OCI-LY1 (cell line): ENCODE measurements around the gene CIDEC.

ENCODE experiments used
- H2AFZ ChIP-seq: fragments of 200-600 bp; sonication (generic), shearing (Covaris generic); 2 replicates; pipeline ENCODE4 v1.6.0; 2014; ENCODE audit warnings: antibody characterized with exemption, mild to moderate bottlenecking, low read length
- H3F3A ChIP-seq: fragments of 200-600 bp; sonication (generic), shearing (Covaris generic); 2 replicates; pipeline ENCODE4 v1.6.0; 2014; ENCODE audit warnings: mild to moderate bottlenecking, antibody characterized with exemption, low read length, moderate library complexity; ENCODE audit not compliant: insufficient read depth
- H3K27ac ChIP-seq: fragments of 200-600 bp; sonication (generic); 2 replicates; pipeline ENCODE4 v1.5.1; 2014; ENCODE audit warnings: low read length, mixed run types, mild to moderate bottlenecking, low read depth; ENCODE audit not compliant: poor library complexity, severe bottlenecking
- H3K27me3 ChIP-seq: fragments of 200-600 bp; sonication (generic); 2 replicates; pipeline ENCODE4 v1.6.0; 2014; ENCODE audit warnings: antibody characterized with exemption, mild to moderate bottlenecking, low read length, moderate library complexity; ENCODE audit not compliant: insufficient read depth
- H3K36me3 ChIP-seq: fragments of 200-600 bp; sonication (generic); 2 replicates; pipeline ENCODE4 v1.6.1; 2014; ENCODE audit warnings: mild to moderate bottlenecking, antibody characterized with exemption, low read length, moderate library complexity, mixed read lengths; ENCODE audit not compliant: insufficient read depth
- H3K4me1 ChIP-seq: fragments of 200-600 bp; sonication (generic); 2 replicates; pipeline ENCODE4 v1.5.1; 2014; ENCODE audit warnings: mild to moderate bottlenecking, low read length, moderate library complexity; ENCODE audit not compliant: insufficient read depth, severe bottlenecking
- H3K4me2 ChIP-seq: fragments of 200-600 bp; sonication (generic), shearing (Covaris generic); 2 replicates; pipeline ENCODE4 v1.6.1; 2014; ENCODE audit warnings: low read length
- H3K4me3 ChIP-seq: fragments of 200-600 bp; sonication (generic); 2 replicates; pipeline ENCODE4 v1.5.1; 2014; ENCODE audit warnings: low read length, low read depth, mild to moderate bottlenecking, mixed read lengths; ENCODE audit not compliant: poor library complexity, severe bottlenecking
- H3K79me2 ChIP-seq: fragments of 200-600 bp; shearing (Covaris generic); 2 replicates; pipeline ENCODE4 v1.6.1; 2016; ENCODE audit warnings: mixed run types, low read length, mixed read lengths; ENCODE audit not compliant: insufficient read depth
- H3K9ac ChIP-seq: fragments of 200-600 bp; sonication (generic), shearing (Covaris generic); 2 replicates; pipeline ENCODE4 v1.6.1; 2014; ENCODE audit warnings: mild to moderate bottlenecking, low read length, mixed read lengths
- H3K9me2 ChIP-seq: fragments of 200-600 bp; sonication (generic), shearing (Covaris generic); 2 replicates; pipeline ENCODE4 v1.6.1; 2014; ENCODE audit warnings: low read depth, mild to moderate bottlenecking, low read length, mixed read lengths
- H3K9me3 ChIP-seq: fragments of 200-600 bp; shearing (Covaris generic); 2 replicates; pipeline ENCODE4 v1.6.1; 2014; ENCODE audit warnings: low read length, mixed read lengths
- H4K20me1 ChIP-seq: fragments of 200-600 bp; sonication (generic), shearing (Covaris generic); 2 replicates; pipeline ENCODE4 v1.6.0; 2016; ENCODE audit warnings: mild to moderate bottlenecking, low read length; ENCODE audit not compliant: insufficient read depth
- EZH2 ChIP-seq: fragments of 200-600 bp; sonication (generic), shearing (Covaris generic); IDR thresholded peaks from 2 replicates; pipeline ENCODE4 v1.8.0; 2017; ENCODE audit warnings: borderline replicate concordance, mixed run types, mild to moderate bottlenecking, antibody characterized with exemption, low read length, moderate library complexity, mixed read lengths
- TF ChIP-seq, protein P1 (sequence below): fragments of 200-600 bp; sonication (generic), shearing (Covaris generic); IDR thresholded peaks from 2 replicates; pipeline ENCODE4 v1.5.1; 2017; ENCODE audit warnings: mild to moderate bottlenecking, antibody characterized with exemption, low read length, moderate library complexity, mixed read lengths

The CIDEC gene

DNA sequence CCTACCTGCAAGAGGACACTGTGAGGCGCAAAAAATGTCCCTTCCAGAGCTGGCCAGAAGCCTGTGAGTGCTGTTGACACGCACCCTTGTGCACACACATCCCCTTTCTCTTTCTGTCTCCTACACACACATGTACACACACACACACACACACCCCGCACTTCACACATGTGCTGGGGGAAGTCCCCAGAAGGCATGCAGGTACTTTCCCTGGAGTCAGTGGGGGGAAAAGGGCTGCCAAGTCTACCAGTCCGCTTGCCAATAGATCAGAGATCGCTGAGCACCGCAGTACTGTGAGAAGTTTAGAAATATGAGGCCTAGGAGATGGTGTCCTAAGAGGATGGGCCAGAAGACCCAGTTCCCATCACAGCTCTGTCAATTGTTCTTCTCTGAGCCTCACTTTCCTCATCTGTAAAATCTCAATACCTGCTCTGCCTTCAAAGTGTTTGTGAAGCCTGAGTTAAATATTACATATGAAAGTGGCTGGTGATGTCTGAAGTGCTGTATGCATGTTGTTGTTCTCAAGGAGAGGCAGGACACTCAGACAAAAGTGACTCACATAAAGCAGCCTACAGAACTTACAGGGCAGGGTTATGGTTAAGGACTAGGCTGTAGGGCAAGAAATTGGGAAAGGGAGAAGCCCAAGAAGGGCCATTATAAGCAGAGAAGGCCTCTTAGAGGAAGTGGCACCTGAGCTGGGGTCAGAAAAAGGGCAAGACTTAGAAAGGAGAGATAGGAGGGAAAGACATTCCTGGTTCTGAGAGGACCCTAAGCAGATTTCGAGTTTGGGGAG is 29.4 kb upstream of the CIDEC start:
- H3K27ac ChIP-seq, result no peak overlapping the region
- H3K4me3 ChIP-seq, result no peak overlapping the region
- H3K9me3 ChIP-seq, result no peaks in the 10 kb centered on the region
- no peak overlapping the region for H3K4me2 ChIP-seq
- no peaks in the 10 kb centered on the region for H4K20me1 ChIP-seq
- TF ChIP-seq, protein P1, sequence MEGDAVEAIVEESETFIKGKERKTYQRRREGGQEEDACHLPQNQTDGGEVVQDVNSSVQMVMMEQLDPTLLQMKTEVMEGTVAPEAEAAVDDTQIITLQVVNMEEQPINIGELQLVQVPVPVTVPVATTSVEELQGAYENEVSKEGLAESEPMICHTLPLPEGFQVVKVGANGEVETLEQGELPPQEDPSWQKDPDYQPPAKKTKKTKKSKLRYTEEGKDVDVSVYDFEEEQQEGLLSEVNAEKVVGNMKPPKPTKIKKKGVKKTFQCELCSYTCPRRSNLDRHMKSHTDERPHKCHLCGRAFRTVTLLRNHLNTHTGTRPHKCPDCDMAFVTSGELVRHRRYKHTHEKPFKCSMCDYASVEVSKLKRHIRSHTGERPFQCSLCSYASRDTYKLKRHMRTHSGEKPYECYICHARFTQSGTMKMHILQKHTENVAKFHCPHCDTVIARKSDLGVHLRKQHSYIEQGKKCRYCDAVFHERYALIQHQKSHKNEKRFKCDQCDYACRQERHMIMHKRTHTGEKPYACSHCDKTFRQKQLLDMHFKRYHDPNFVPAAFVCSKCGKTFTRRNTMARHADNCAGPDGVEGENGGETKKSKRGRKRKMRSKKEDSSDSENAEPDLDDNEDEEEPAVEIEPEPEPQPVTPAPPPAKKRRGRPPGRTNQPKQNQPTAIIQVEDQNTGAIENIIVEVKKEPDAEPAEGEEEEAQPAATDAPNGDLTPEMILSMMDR, result no peak
- no peak for TF ChIP-seq EZH2
- no peak overlapping the region for H3K9ac ChIP-seq
- no peaks in the 10 kb centered on the region for H3K9me2 ChIP-seq
- H3K27me3 ChIP-seq, result 0 out of 2 replicates have a peak, but pooled peaks cover 4% of the 10 kb centered on the region
- H3K79me2 ChIP-seq, result no peaks in the 10 kb centered on the region
- no peaks in the 10 kb centered on the region for H3K36me3 ChIP-seq
- H2AFZ ChIP-seq, result no peak overlapping the region
- H3K4me1 ChIP-seq, result no peaks in the 10 kb centered on the region
- H3F3A ChIP-seq, result no peaks in the 10 kb centered on the region

DNA sequence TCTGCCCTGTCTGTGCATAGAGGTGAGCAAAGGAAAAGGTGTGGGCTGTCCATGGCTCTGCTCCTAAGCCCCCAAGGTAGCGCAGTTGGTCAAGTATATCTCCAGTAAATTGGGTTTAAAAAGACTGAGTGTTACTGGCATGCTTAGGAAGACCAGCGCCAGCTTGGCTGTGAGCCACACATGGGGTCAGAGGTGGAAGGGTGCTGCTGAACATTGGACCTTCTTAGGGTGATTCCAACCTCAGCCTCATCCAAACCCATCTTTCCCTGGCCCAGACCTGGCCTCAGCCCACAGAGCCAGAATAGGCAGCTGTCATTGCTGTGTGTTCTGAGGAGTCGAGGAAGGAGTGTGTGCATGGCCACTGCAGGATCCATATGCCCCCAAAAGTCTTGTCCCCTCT is 28.2 kb upstream of the CIDEC start:
- H4K20me1 ChIP-seq, result no peaks in the 10 kb centered on the region
- no peaks in the 10 kb centered on the region for H3F3A ChIP-seq
- H3K4me3 ChIP-seq, result no peak overlapping the region
- H2AFZ ChIP-seq, result no peak overlapping the region
- H3K79me2 ChIP-seq, result no peaks in the 10 kb centered on the region
- H3K9ac ChIP-seq, result no peak overlapping the region
- H3K36me3 ChIP-seq, result no peaks in the 10 kb centered on the region
- 0 out of 2 replicates have a peak, but pooled peaks cover 4% of the 10 kb centered on the region for H3K27me3 ChIP-seq
- H3K9me2 ChIP-seq, result no peaks in the 10 kb centered on the region
- H3K27ac ChIP-seq, result no peak overlapping the region
- no peaks in the 10 kb centered on the region for H3K9me3 ChIP-seq
- H3K4me2 ChIP-seq, result no peak overlapping the region
- H3K4me1 ChIP-seq, result no peaks in the 10 kb centered on the region
- no peak for TF ChIP-seq EZH2
- TF ChIP-seq, protein P1, result no peak

DNA sequence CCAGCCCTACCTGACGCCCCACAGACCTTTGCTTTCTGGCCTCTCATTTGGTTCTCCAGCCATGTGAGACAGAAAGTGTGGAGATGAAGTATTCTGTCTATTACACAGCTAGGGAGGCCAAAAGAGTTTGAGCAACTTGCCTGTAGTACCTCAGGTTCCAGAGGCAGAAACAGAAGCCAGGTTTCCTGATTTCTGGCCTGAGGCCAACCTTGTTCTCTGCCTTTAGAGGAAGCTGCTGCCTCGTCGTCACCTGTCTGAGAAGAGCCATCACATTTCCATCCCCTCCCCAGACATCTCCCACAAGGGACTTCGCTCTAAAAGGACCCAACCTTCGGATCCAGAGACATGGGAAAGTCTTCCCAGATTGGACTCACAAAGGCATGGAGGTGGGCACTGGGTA is 26.4 kb upstream of the CIDEC start:
- no peak for TF ChIP-seq EZH2
- TF ChIP-seq, protein P1, result no peak
- no peaks in the 10 kb centered on the region for H3F3A ChIP-seq
- no peak overlapping the region for H3K9ac ChIP-seq
- H3K4me1 ChIP-seq, result no peaks in the 10 kb centered on the region
- no peak overlapping the region for H3K27ac ChIP-seq
- no peak overlapping the region for H3K4me3 ChIP-seq
- H3K4me2 ChIP-seq, result no peak overlapping the region
- no peaks in the 10 kb centered on the region for H3K36me3 ChIP-seq
- H3K27me3 ChIP-seq, result 0 out of 2 replicates have a peak, but pooled peaks cover 4% of the 10 kb centered on the region
- H2AFZ ChIP-seq, result no peak overlapping the region
- H3K79me2 ChIP-seq, result no peaks in the 10 kb centered on the region
- H3K9me2 ChIP-seq, result no peaks in the 10 kb centered on the region
- no peaks in the 10 kb centered on the region for H4K20me1 ChIP-seq
- H3K9me3 ChIP-seq, result no peaks in the 10 kb centered on the region
